CD4-positive, alpha-beta T cell treated with Interferon gamma for 1 hour (primary cell): ENCODE measurements around the gene CTIF.
A peak's percentile ranks its signal among the peaks of the same experiment; 100 is the strongest.

Source experiments
- DNase-seq: peaks from one replicate; pipeline ENCODE4 v3.0.0-alpha.2; 2020

The CTIF gene

GRCh38 chr18:48669991-48670750, 131.3 kb downstream of the CTIF start:
- DNase-seq, result no peak

GRCh38 chr18:48670751-48671560, 132.1 kb downstream of the CTIF start:
- no peak for DNase-seq

DNA sequence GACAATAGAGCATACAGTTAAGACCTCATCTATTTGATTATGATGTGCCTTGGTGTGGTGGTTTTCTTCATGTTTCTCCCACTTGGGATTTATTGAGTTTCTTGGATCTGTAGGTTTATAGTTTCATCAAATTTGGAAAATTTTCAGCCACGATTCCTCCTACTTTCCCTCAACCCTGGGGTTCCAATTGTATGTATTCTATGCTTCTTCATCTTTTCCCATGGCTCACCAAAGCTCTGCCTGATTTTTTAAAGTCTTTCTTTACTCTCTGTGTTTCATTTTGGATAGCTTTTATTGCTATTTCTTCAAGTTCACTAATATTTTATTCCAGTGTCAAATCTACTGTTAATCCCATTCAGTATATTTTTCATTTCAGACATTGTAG, 132.7 kb downstream of the CTIF start:
- DNase-seq, result no peak

GRCh38 chr18:48672671-48673340, 134.0 kb downstream of the CTIF start:
- no peak for DNase-seq

- no peak for DNase-seq
These were observed 134.6 kb downstream of the CTIF start for GRCh38 chr18:48673456-48673852.

- no peak for DNase-seq
These were observed 135.3 kb downstream of the CTIF start for GRCh38 chr18:48673853-48674721.

GRCh38 chr18:48674758-48675351, 136.0 kb downstream of the CTIF start:
- DNase-seq, result no peak

GRCh38 chr18:48675352-48675761, 136.5 kb downstream of the CTIF start:
- peak; percentile 80 for DNase-seq

- no peak for DNase-seq
These were observed 137.1 kb downstream of the CTIF start for GRCh38 chr18:48675912-48676311.

GRCh38 chr18:48676346-48676745, 137.5 kb downstream of the CTIF start:
- DNase-seq, result no peak

GRCh38 chr18:48676756-48677368, 138.0 kb downstream of the CTIF start:
- DNase-seq, result peak; percentile 58

DNA sequence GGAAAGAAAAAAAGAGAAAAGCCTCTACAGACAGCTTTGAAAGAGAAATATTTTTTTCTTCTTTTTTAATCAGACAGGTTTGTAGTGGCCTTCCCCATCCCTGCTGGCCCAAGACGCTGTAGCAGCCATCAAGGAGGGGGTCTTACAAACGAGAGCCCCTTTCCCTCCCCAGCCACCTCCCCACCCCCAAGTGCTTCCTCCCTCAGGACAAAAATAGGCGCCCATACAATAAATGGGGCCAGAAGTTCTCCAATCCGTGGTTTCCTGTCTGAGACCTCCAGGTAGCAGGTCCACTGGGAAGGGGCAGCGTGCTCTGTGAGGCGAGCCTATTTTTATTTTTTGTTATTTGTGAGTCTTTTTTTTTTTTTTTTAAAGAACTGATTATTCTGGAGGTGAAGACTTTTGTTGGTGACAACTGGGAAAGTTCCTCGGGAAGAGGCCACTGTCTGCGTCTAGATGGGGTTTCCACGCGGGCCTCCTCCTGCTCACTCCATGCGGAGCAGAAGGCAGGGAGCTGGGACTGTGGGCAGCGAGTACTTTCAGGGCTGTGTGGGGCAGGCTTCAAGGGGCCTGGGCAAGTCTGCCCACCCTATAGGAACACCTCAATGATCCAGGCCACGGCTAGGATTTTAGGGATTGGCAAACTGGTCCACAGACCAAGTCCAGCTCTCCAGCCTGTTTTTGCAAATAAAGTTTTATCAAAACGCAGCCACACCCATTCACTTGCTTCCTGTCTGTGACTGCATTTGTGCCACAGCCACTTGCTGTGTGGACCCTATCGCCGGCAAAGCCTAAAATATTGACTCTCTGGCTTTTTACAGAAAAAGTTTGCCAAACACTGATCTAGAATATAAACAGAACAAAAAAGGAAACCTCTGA, 139.6 kb downstream of the CTIF start:
- DNase-seq, result no peak

GRCh38 chr18:48679236-48679635, 140.4 kb downstream of the CTIF start:
- no peak for DNase-seq

- no peak for DNase-seq
These were observed 141.8 kb downstream of the CTIF start for GRCh38 chr18:48680339-48681250.

DNA sequence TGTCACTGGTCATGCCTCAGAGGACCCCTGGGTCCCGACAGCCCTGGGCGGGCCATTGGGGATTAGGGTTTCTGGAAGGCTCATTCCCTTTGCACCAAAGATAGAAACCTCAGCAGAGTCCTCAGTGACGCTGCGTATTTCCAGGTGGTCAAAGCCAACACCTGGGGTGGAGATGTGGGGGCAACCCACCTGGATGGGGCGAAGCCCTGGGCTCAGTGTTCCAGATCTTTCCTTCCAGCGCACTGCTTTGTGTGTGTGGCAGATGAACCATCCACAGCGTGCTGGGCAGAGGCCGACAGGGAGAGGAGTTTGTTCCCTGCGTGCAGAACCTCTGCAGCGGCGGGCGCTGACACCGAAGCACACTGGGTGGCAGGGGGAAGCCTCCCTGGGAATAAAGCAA, 143.9 kb downstream of the CTIF start:
- no peak for DNase-seq

DNA sequence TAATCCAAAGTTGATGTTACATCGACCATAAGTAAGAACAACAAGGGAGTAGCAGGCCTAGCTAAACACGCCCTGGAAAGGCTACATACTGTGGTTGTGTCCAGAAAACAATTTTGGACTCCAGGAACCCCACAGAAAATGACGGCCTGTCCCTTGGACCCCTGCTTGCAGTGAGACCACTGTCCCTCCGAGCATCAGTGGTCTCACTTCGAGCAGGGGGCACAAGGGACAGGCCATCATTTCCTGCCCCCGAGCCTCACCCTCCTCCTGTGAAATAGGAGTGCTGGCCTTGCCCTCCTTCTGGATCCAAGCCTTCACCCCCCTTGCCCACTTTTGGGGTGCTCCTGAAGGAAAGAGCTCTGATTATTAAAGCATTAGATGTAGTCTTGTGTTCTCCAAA, 144.4 kb downstream of the CTIF start:
- DNase-seq, result no peak

GRCh38 chr18:48683661-48684060, 144.8 kb downstream of the CTIF start:
- DNase-seq, result no peak

GRCh38 chr18:48687346-48688042, 148.7 kb downstream of the CTIF start:
- no peak for DNase-seq

GRCh38 chr18:48688961-48689360, 150.1 kb downstream of the CTIF start:
- DNase-seq, result no peak
